ENCODE results near the gene RELCH. TPM values are rescaled to one million over a fixed set of nuclear protein-coding genes. Genes with fewer than 3 reads are reported as not detected.

Gene RELCH
- polyA plus RNA-seq, 3 donors = 37.5 to 41.1 (median 39.7) TPM

- no peak for DNase-seq (ENCODE audit: low read depth in 3 of 3, low spot score in 2 of 3)
These were observed 148.4 kb downstream of the RELCH start for GRCh38 chr18:62335494-62335893.

- DNase-seq (ENCODE audit: low read depth in 3 of 3, low spot score in 2 of 3) = no peak
These were observed 149.6 kb downstream of the RELCH start for GRCh38 chr18:62336618-62337017.

GRCh38 chr18:62337336-62337735, 150.3 kb downstream of the RELCH start:
- DNase-seq (ENCODE audit: low read depth in 3 of 3, low spot score in 2 of 3) = no peak

- DNase-seq (ENCODE audit: low read depth in 3 of 3, low spot score in 2 of 3) = no peak
These were observed 151.5 kb downstream of the RELCH start for GRCh38 chr18:62338446-62339105.

GRCh38 chr18:62339106-62339988, 152.3 kb downstream of the RELCH start:
- no peak for DNase-seq (ENCODE audit: low read depth in 3 of 3, low spot score in 2 of 3)

GRCh38 chr18:62340996-62341395, 153.9 kb downstream of the RELCH start:
- DNase-seq (ENCODE audit: low read depth in 3 of 3, low spot score in 2 of 3) = no peak

- no peak for DNase-seq (ENCODE audit: low read depth in 3 of 3, low spot score in 2 of 3)
These were observed 154.4 kb downstream of the RELCH start for GRCh38 chr18:62341473-62341872.

- no peak for DNase-seq (ENCODE audit: low read depth in 3 of 3, low spot score in 2 of 3)
These were observed 155.8 kb downstream of the RELCH start for GRCh38 chr18:62342884-62343283.

GRCh38 chr18:62343316-62343715, 156.3 kb downstream of the RELCH start:
- DNase-seq (ENCODE audit: low read depth in 3 of 3, low spot score in 2 of 3) = no peak

GRCh38 chr18:62345909-62346308, 158.9 kb downstream of the RELCH start:
- DNase-seq (ENCODE audit: low read depth in 3 of 3, low spot score in 2 of 3) = no peak

GRCh38 chr18:62346333-62347088, 159.5 kb downstream of the RELCH start:
- no peak for DNase-seq (ENCODE audit: low read depth in 3 of 3, low spot score in 2 of 3)

- no peak for DNase-seq (ENCODE audit: low read depth in 3 of 3, low spot score in 2 of 3)
These were observed 160.0 kb downstream of the RELCH start for GRCh38 chr18:62347089-62347506.

- no peak for DNase-seq (ENCODE audit: low read depth in 3 of 3, low spot score in 2 of 3)
These were observed 161.4 kb downstream of the RELCH start for GRCh38 chr18:62348474-62348873.

GRCh38 chr18:62353170-62353569, 166.1 kb downstream of the RELCH start:
- no peak for DNase-seq (ENCODE audit: low read depth in 3 of 3, low spot score in 2 of 3)

- DNase-seq (ENCODE audit: low read depth in 3 of 3, low spot score in 2 of 3) = no peak
These were observed 167.1 kb downstream of the RELCH start for GRCh38 chr18:62354151-62354550.

GRCh38 chr18:62357079-62357719, 170.1 kb downstream of the RELCH start:
- DNase-seq (ENCODE audit: low read depth in 3 of 3, low spot score in 2 of 3) = no peak

Other genes with a start within 250 kb of the RELCH start
- gene PIGN, start 199 bp upstream of the RELCH start, polyA plus RNA-seq (ENCODE audit: insufficient read length in 3 of 3) = 10 to 100 TPM; 27.5 to 34.0 (median 30.4) TPM
- gene TNFRSF11A, start 138.1 kb downstream of the RELCH start, polyA plus RNA-seq (ENCODE audit: insufficient read length in 3 of 3) = 1 to 10 TPM; 1.6 to 2.3 (median 2.1) TPM

All from right renal cortex interstitium (tissue), 3 donors.